Loucy (cell line): ENCODE measurements around the gene TRABD2B.

ENCODE experiments used
- EZH2phosphoT487 ChIP-seq: fragments of 200-600 bp; IDR thresholded peaks from 2 replicates; pipeline ENCODE4 v1.6.1; 2018; ENCODE audit warnings: antibody characterized with exemption, mild to moderate bottlenecking, moderate library complexity, borderline replicate concordance
- TF ChIP-seq, protein P1 (sequence below): fragments of 200-600 bp; sonication (generic); conservative IDR thresholded peaks from 2 replicates; pipeline ENCODE4 v1.5.1; 2014; ENCODE audit warnings: mild to moderate bottlenecking, antibody characterized with exemption, low read length

DNA sequence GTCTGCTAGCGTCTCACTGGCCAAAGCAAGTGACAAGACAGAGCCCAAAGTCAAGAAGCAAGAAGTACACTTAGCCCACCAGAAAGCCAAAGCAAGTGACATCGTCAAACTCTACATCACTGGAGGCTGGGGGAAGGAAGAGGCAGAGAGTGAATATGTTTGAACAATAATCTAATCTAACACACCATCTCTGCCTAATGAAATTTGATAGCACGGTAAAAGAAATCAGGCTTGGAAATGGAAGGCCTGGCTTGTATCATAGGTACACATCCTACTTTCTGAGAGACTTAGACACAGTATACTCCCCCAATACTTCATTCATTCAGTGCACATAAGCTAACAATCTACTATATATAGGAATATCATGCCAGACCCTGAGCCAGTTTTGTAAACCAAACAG is 26.3 kb downstream of the TRABD2B start:
- TF ChIP-seq, protein P1, sequence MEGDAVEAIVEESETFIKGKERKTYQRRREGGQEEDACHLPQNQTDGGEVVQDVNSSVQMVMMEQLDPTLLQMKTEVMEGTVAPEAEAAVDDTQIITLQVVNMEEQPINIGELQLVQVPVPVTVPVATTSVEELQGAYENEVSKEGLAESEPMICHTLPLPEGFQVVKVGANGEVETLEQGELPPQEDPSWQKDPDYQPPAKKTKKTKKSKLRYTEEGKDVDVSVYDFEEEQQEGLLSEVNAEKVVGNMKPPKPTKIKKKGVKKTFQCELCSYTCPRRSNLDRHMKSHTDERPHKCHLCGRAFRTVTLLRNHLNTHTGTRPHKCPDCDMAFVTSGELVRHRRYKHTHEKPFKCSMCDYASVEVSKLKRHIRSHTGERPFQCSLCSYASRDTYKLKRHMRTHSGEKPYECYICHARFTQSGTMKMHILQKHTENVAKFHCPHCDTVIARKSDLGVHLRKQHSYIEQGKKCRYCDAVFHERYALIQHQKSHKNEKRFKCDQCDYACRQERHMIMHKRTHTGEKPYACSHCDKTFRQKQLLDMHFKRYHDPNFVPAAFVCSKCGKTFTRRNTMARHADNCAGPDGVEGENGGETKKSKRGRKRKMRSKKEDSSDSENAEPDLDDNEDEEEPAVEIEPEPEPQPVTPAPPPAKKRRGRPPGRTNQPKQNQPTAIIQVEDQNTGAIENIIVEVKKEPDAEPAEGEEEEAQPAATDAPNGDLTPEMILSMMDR: no peak
- no peak for TF ChIP-seq EZH2phosphoT487
